Gastroesophageal sphincter (tissue), 3 donors: ENCODE measurements around the gene WNK2.

Experiments used
- EP300 ChIP-seq: sonication (generic); formaldehyde crosslinking; IDR thresholded peaks from one replicate; pipeline ENCODE4 v1.6.1; 2017; ENCODE audit warnings: antibody characterized with exemption, mild to moderate bottlenecking
- TF ChIP-seq, protein P1 (sequence below), 4 experiments: fragments of 200-600 bp in 2 of 4; fragments of 450-650 bp in 2 of 4; sonication (generic) in 1 of 4; IDR thresholded peaks; one replicate each; pipeline ENCODE4 v1.5.1; 2017 to 2019; ENCODE audit warnings: antibody characterized with exemption in 4 of 4, mild to moderate bottlenecking in 2 of 4, moderate library complexity in 2 of 4

DNA sequence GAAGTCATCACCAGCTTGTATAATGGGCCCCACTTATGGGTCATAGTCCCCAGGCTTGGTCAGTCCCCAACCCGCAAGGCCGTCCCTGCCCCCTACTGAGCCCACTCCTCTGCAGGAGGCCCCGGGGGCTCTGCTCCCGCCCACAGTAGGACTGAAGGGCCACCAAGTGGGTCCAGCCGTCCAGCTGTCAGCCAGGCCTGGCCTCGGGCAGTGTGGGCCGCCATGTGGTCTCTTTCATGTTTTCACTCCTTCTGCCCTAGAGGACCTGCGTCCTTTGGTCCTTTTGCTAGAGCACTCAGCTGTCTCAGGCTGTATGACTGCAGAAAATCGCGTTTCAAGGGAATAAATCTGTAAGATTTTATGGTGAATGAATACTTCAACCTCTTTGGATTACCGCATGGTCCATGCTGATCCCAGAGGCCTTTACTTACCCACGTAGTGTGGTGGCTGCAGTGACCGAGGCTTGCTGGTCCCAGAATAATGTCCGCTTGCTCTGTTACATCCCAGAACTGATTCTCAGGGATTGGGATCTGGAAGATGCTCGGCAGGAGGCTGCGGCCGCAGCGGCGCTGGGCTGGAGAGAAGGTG, 161.8 kb downstream of the WNK2 start:
- TF ChIP-seq EP300: no peak
- TF ChIP-seq, protein P1, sequence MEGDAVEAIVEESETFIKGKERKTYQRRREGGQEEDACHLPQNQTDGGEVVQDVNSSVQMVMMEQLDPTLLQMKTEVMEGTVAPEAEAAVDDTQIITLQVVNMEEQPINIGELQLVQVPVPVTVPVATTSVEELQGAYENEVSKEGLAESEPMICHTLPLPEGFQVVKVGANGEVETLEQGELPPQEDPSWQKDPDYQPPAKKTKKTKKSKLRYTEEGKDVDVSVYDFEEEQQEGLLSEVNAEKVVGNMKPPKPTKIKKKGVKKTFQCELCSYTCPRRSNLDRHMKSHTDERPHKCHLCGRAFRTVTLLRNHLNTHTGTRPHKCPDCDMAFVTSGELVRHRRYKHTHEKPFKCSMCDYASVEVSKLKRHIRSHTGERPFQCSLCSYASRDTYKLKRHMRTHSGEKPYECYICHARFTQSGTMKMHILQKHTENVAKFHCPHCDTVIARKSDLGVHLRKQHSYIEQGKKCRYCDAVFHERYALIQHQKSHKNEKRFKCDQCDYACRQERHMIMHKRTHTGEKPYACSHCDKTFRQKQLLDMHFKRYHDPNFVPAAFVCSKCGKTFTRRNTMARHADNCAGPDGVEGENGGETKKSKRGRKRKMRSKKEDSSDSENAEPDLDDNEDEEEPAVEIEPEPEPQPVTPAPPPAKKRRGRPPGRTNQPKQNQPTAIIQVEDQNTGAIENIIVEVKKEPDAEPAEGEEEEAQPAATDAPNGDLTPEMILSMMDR (IDR thresholded peaks at IDR 0.05): no peak
